PC-9 (cell line): ENCODE measurements around the gene ZNF487. TPM values are rescaled to one million over a fixed set of nuclear protein-coding genes. Genes with fewer than 3 reads are reported as not detected.

ENCODE experiments used
- BruUV-seq: library from RNA; stranded (reverse); fragments of 400-500 nt; replicated peaks from 2 replicates; lab custom pipeline; 2021; lab: Mats Ljungman, UMichigan
- CTCF ChIA-PET: fragments of 300-600 bp; sonication (Branson Sonifier 250); formaldehyde crosslinking; loops from one replicate; lab custom pipeline; 2022; ENCODE audit warnings: antibody characterized with exemption; lab: Charles Lee
- POLR2A ChIA-PET: fragments of 300-600 bp; sonication (Branson Sonifier 250); formaldehyde crosslinking; loops from one replicate; lab custom pipeline; 2022; ENCODE audit warnings: antibody characterized with exemption; ENCODE audit not compliant: unreplicated experiment; lab: Charles Lee
- DNase-seq, 2 experiments: peaks; one replicate each; pipeline versions ENCODE4 v3.0.0 to v3.0.0-alpha.2; 2015 to 2022; ENCODE audit warnings: mixed read lengths in 1 of 2
- H2AFZ ChIP-seq: fragments of 200-600 bp; sonication (generic); 2 replicates; pipeline ENCODE4 v1.8.1; 2017; ENCODE audit warnings: antibody characterized with exemption
- H3F3A ChIP-seq: fragments of 200-600 bp; sonication (generic); 2 replicates; pipeline ENCODE4 v1.8.1; 2017; ENCODE audit warnings: antibody characterized with exemption, mild to moderate bottlenecking, low read depth; ENCODE audit not compliant: insufficient read depth
- H3K27ac ChIP-seq: fragments of 200-600 bp; sonication (generic); 2 replicates; pipeline ENCODE4 v1.6.1; 2016; ENCODE audit warnings: mixed run types
- H3K27me3 ChIP-seq: fragments of 200-600 bp; sonication (generic); 2 replicates; pipeline ENCODE4 v1.6.1; 2016; ENCODE audit warnings: low read depth, mixed run types; ENCODE audit not compliant: insufficient read depth
- H3K36me3 ChIP-seq: fragments of 200-600 bp; sonication (generic); 2 replicates; pipeline ENCODE4 v1.6.1; 2016; ENCODE audit warnings: low read depth, mixed run types
- H3K4me1 ChIP-seq: fragments of 200-600 bp; sonication (generic); replicated peaks from 2 replicates; pipeline ENCODE4 v1.6.1; 2016; ENCODE audit warnings: mixed run types; ENCODE audit not compliant: insufficient read depth
- H3K4me2 ChIP-seq: fragments of 200-600 bp; sonication (generic); 2 replicates; pipeline ENCODE4 v1.6.1; 2017; ENCODE audit warnings: mixed run types
- H3K4me3 ChIP-seq: fragments of 200-600 bp; sonication (generic); 2 replicates; pipeline ENCODE4 v1.6.1; 2016; ENCODE audit warnings: mixed run types
- H3K79me2 ChIP-seq: fragments of 200-600 bp; sonication (generic); 2 replicates; pipeline ENCODE4 v1.6.1; 2017; ENCODE audit warnings: low read depth, mixed run types
- H3K9me2 ChIP-seq: fragments of 200-600 bp; sonication (generic); 2 replicates; pipeline ENCODE4 v1.8.1; 2017; ENCODE audit warnings: mild to moderate bottlenecking; ENCODE audit not compliant: insufficient read depth
- H3K9me3 ChIP-seq: fragments of 200-600 bp; sonication (generic); 2 replicates; pipeline ENCODE4 v1.8.1; 2016; ENCODE audit warnings: low read depth; ENCODE audit not compliant: insufficient read depth
- H4K20me1 ChIP-seq: fragments of 200-600 bp; sonication (generic); 2 replicates; pipeline ENCODE4 v1.8.1; 2017; ENCODE audit not compliant: insufficient read depth
- EZH2 ChIP-seq: fragments of 200-600 bp; sonication (generic); IDR thresholded peaks from 2 replicates; pipeline ENCODE4 v1.8.0; 2017; ENCODE audit warnings: antibody characterized with exemption, low read depth
- intact Hi-C: fragments of 100-400 bp; cut with micrococcal nuclease; formaldehyde crosslinking; loops from one replicate; pipeline ENCODE4 v1.10.0; 2022; ENCODE audit not compliant: unreplicated experiment
- total RNA-seq: library from RNA; stranded (reverse); gene quantifications from 2 replicates; pipeline ENCODE4 v1.2.3, GENCODE V29; 2021
- TF ChIP-seq, protein P1 (sequence below): fragments of 200-600 bp; sonication (generic); conservative IDR thresholded peaks from 2 replicates; pipeline ENCODE4 v1.6.1; 2017; ENCODE audit warnings: mixed run types, antibody characterized with exemption, mild to moderate bottlenecking, moderate library complexity

The ZNF487 gene
- total RNA-seq, 1 experiment from 2014 or later = 14.5 TPM

DNA sequence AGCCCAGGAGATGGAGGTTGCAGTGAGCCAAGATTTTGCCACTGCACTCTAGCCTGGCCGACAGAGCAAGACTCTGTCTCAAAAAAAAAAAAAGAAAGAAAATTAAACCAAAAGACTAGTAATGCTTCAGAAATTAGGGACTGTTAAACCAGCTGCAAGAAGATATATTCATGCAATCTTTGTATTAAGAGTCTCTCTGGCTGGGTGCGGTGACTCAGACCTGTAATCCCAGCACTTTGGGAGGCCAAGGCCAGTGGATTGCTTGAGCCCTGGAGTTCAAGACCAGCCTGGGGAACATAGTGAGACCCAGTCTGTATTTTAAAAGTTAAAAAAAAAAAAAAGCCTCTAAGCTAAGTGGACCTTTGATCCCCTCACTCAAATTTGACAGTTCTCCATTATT, 25.4 kb upstream of the ZNF487 start:
- DNase-seq = no peak
- no TSS peak for BruUV-seq
- H2AFZ ChIP-seq = no peak overlapping the region
- POLR2A ChIA-PET = no interaction called here
- H3K4me1 ChIP-seq = peaks cover 8% of the 10 kb centered on the region
- H4K20me1 ChIP-seq = peaks cover 4% of the 10 kb centered on the region
- H3K4me2 ChIP-seq = no peak overlapping the region
- no peaks in the 10 kb centered on the region for H3K27me3 ChIP-seq
- no peak overlapping the region for H3K27ac ChIP-seq
- H3K9me2 ChIP-seq = no peaks in the 10 kb centered on the region
- peaks cover 34% of the 10 kb centered on the region for H3K79me2 ChIP-seq
- H3K4me3 ChIP-seq = no peak overlapping the region
- no peaks in the 10 kb centered on the region for H3K36me3 ChIP-seq
- H3K9me3 ChIP-seq = no peaks in the 10 kb centered on the region
- TF ChIP-seq, protein P1, sequence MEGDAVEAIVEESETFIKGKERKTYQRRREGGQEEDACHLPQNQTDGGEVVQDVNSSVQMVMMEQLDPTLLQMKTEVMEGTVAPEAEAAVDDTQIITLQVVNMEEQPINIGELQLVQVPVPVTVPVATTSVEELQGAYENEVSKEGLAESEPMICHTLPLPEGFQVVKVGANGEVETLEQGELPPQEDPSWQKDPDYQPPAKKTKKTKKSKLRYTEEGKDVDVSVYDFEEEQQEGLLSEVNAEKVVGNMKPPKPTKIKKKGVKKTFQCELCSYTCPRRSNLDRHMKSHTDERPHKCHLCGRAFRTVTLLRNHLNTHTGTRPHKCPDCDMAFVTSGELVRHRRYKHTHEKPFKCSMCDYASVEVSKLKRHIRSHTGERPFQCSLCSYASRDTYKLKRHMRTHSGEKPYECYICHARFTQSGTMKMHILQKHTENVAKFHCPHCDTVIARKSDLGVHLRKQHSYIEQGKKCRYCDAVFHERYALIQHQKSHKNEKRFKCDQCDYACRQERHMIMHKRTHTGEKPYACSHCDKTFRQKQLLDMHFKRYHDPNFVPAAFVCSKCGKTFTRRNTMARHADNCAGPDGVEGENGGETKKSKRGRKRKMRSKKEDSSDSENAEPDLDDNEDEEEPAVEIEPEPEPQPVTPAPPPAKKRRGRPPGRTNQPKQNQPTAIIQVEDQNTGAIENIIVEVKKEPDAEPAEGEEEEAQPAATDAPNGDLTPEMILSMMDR = no peak
- TF ChIP-seq EZH2 = no peak
- peaks cover 36% of the 10 kb centered on the region for H3F3A ChIP-seq
- intact Hi-C loops = no loop called here
- CTCF ChIA-PET = no interaction called here

DNA sequence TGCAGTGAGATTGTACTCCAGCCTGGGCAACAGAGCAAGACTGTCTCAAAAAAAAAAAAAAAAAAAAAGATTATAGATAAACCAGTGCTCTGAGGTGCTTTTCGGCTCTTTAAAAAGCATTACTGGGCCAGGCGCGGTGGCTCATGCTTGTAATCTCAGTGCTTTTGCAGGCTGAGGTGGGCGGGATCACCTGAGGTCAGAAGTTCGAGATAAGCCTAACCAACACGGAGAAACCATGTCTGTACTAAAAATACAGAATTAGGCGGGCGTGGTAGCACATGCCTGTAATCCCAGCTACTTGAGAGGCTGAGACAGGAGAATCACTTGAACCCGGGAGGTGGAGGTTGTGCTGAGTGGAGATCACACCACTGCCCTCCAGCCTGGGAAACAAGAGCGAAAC, 21.4 kb upstream of the ZNF487 start:
- POLR2A ChIA-PET = no interaction called here
- H3K9me3 ChIP-seq = no peaks in the 10 kb centered on the region

DNA sequence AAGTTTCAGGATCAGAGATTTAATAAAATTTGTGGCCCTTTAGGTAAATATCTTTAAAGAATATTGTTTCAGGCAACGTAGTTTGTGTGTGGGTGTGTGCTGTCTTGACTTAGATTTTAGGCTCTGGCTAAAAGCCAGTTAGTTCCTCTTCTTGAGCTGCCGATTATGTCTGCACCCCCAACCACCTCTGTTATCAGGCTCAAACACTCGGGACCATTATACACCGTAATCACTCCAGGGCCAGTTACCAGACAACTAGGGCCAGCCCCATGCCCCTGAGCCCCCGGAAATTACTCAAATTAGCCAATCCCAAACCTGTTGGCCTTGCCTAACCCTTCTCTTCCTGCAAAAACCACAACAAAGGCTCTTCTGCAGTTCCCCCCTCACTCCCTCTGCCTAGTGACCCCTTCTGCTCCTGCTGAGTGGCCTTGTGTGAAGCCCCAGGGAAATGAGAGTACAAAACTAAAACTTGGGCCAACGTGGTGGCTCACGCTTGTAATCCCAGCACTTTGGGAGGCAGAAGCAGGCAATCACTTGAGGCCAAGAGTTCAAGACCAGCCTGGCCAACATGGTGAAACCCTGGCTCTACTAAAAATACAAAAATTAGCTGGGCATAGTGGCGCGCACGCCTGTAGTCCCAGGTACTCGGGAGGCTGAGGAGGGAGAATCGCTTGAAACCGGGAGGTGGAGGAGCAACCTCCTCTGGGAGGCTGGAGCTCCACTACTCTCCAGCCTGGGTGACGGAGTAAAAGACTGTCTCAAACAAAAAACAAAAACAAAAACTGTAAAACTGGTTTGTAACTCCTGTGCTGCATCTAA, 18.8 kb upstream of the ZNF487 start:
- Histone ChIP-seq H3K9me2 (no peaks in the 10 kb centered on the region), H3K4me3 (no peak overlapping the region), H3K4me1 (peaks cover 14% of the 10 kb centered on the region), H3K9me3 (no peaks in the 10 kb centered on the region), H3F3A (peaks cover 35% of the 10 kb centered on the region), H3K4me2 (no peak overlapping the region), H3K27me3 (no peaks in the 10 kb centered on the region), H3K27ac (no peak overlapping the region), H3K79me2 (no peaks in the 10 kb centered on the region), H2AFZ (no peak overlapping the region), H3K36me3 (no peaks in the 10 kb centered on the region), H4K20me1 (no peaks in the 10 kb centered on the region)
- intact Hi-C loops = no loop called here
- CTCF ChIA-PET = no interaction called here
- DNase-seq = no peak
- no TSS peak for BruUV-seq
- POLR2A ChIA-PET = no interaction called here
- TF ChIP-seq EZH2 = no peak
- TF ChIP-seq, protein P1 = no peak

More for the DNA sequence above, 21.4 kb upstream of the ZNF487 start:
- H2AFZ ChIP-seq = no peak overlapping the region
- peaks cover 29% of the 10 kb centered on the region for H3F3A ChIP-seq
- peaks cover 6% of the 10 kb centered on the region for H3K4me1 ChIP-seq
- no peak overlapping the region for H3K27ac ChIP-seq
- H3K9me2 ChIP-seq = no peaks in the 10 kb centered on the region
- no peaks in the 10 kb centered on the region for H3K36me3 ChIP-seq
- H4K20me1 ChIP-seq = no peaks in the 10 kb centered on the region
- no peak overlapping the region for H3K4me2 ChIP-seq
- peaks cover 3% of the 10 kb centered on the region for H3K79me2 ChIP-seq
- H3K27me3 ChIP-seq = no peaks in the 10 kb centered on the region
- intact Hi-C loops = no loop called here
- no peak for DNase-seq
- no TSS peak for BruUV-seq
- TF ChIP-seq EZH2 = no peak
- TF ChIP-seq, protein P1 = no peak
- CTCF ChIA-PET = no interaction called here
- H3K4me3 ChIP-seq = no peak overlapping the region
